Esophagus squamous epithelium (tissue), 4 donors: ENCODE results near the gene DENND4A.

Source experiments
- CTCF ChIP-seq, 6 experiments: fragments of 450-650 bp in 4 of 6; fragments of 200-600 bp in 2 of 6; sonication (generic) in 2 of 6; IDR thresholded peaks; one replicate each; pipeline ENCODE4 v1.5.1; 2016 to 2019; ENCODE audit warnings: antibody characterized with exemption in 6 of 6, mild to moderate bottlenecking in 4 of 6, moderate library complexity in 4 of 6
- POLR2A ChIP-seq, 4 donors: fragments of 450-650 bp; IDR thresholded peaks; one replicate each; pipeline ENCODE4 v1.6.1; 2017; ENCODE audit warnings: antibody characterized with exemption in 4 of 4, mild to moderate bottlenecking in 4 of 4, moderate library complexity in 3 of 4

DNA sequence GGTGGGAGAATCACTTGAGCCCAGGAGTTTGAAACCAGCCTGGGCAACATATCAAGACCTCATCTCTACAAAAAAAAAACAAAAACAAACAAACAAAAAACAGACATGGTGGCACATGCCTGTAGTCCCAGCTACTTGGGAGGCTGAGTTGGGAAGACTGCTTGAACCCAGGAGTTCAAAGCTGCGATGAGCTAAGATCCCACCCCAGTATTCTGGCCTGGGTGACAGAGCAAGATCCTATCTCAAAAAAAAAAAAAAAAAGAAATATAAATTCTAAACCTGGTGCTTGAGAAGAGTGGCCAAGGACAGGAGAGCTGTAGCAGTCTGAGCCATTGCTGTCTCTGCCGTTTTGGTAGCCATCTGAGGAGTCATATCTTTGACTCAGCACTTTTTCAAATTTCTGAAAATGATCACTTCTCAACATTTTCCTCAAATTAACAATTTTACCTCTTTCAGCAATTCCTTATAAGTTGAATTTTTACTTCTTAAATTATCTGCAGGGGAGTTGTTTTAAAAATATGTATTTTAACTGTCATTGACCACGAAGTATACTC is 3.6 kb upstream of the DENND4A start:
- TF ChIP-seq POLR2A (IDR thresholded peaks at IDR 0.05) (no peak), CTCF (IDR thresholded peaks at IDR 0.05) (no peak)
